SJSA1 (cell line): Measurements from ENCODE around the gene CD93. TPM values are rescaled to one million over a fixed set of nuclear protein-coding genes. Genes with fewer than 3 reads are reported as not detected.

Source experiments
- DNase-seq, 2 experiments: peaks; one replicate each; pipeline ENCODE4 v3.0.0-alpha.2; 2015 to 2020; ENCODE audit warnings: low spot score in 2 of 2, low read depth in 1 of 2
- H3K27ac ChIP-seq: fragments of 250-450 bp; sonication (Bioruptor Pico); 2 replicates; pipeline ENCODE4 v1.5.1; 2020; ENCODE audit warnings: mild to moderate bottlenecking, moderate library complexity
- H3K27me3 ChIP-seq: fragments of 250-450 bp; sonication (Bioruptor Pico); replicated peaks from 2 replicates; pipeline ENCODE4 v1.5.1; 2020; ENCODE audit warnings: mild to moderate bottlenecking, moderate library complexity
- H3K36me3 ChIP-seq: fragments of 250-450 bp; sonication (Bioruptor Pico); 2 replicates; pipeline ENCODE4 v1.5.1; 2020; ENCODE audit warnings: mild to moderate bottlenecking
- H3K4me1 ChIP-seq: fragments of 250-450 bp; sonication (Bioruptor Pico); replicated peaks from 2 replicates; pipeline ENCODE4 v1.6.1; 2021; ENCODE audit warnings: mild to moderate bottlenecking
- H3K4me3 ChIP-seq: fragments of 250-450 bp; sonication (Bioruptor Pico); 2 replicates; pipeline ENCODE4 v1.5.1; 2020; ENCODE audit warnings: mild to moderate bottlenecking
- H3K9me3 ChIP-seq: fragments of 250-450 bp; sonication (Bioruptor Pico); replicated peaks from 2 replicates; pipeline ENCODE4 v1.5.1; 2020; ENCODE audit warnings: mild to moderate bottlenecking
- total RNA-seq: library from RNA; depleted of rRNA; stranded (reverse); fragments of >200 nt; shearing (Covaris generic); gene quantifications from 2 replicates; pipeline ENCODE4 v1.2.3, GENCODE V29; 2014

CD93 gene
- total RNA-seq, 1 experiment from 2014 or later = not detected

- Histone ChIP-seq H3K9me3 (no peaks in the 10 kb centered on the region), H3K36me3 (no peaks in the 10 kb centered on the region), H3K27ac (peak overlapping the region; percentile 63), H3K4me1 (peaks cover 55% of the 10 kb centered on the region), H3K4me3 (no peak overlapping the region), H3K27me3 (no peaks in the 10 kb centered on the region)
- DNase-seq = no peak
Measured at GRCh38 chr20:23061262-23061661, 24.9 kb downstream of the CD93 start.

- Histone ChIP-seq H3K4me3 (no peak overlapping the region), H3K36me3 (no peaks in the 10 kb centered on the region), H3K4me1 (peaks cover 49% of the 10 kb centered on the region), H3K27me3 (no peaks in the 10 kb centered on the region; the same call in 1 of the 2 replicates), H3K9me3 (no peaks in the 10 kb centered on the region), H3K27ac (peak overlapping the region; percentile 63)
- DNase-seq = peak; percentile 38 to 56
Measured at GRCh38 chr20:23060629-23061028, 25.5 kb downstream of the CD93 start.

- Histone ChIP-seq H3K27ac (no peak overlapping the region), H3K27me3 (no peaks in the 10 kb centered on the region; the same call in 1 of the 2 replicates), H3K4me3 (no peak overlapping the region), H3K36me3 (no peaks in the 10 kb centered on the region), H3K9me3 (no peaks in the 10 kb centered on the region), H3K4me1 (peaks cover 41% of the 10 kb centered on the region)
- DNase-seq = no peak
Measured at GRCh38 chr20:23059846-23060245, 26.3 kb downstream of the CD93 start.

- Histone ChIP-seq H3K4me1 (peaks cover 36% of the 10 kb centered on the region), H3K4me3 (no peak overlapping the region), H3K27me3 (no peaks in the 10 kb centered on the region; the same call in 1 of the 2 replicates), H3K9me3 (no peaks in the 10 kb centered on the region), H3K27ac (no peak overlapping the region), H3K36me3 (no peaks in the 10 kb centered on the region)
- no peak for DNase-seq
Measured at GRCh38 chr20:23059001-23059400, 27.1 kb downstream of the CD93 start.

- Histone ChIP-seq H3K9me3 (no peaks in the 10 kb centered on the region), H3K27me3 (no peaks in the 10 kb centered on the region; the same call in 1 of the 2 replicates), H3K4me3 (no peak overlapping the region), H3K36me3 (no peaks in the 10 kb centered on the region), H3K27ac (no peak overlapping the region), H3K4me1 (peaks cover 31% of the 10 kb centered on the region)
- DNase-seq = no peak
Measured at GRCh38 chr20:23058240-23058639, 27.9 kb downstream of the CD93 start.

GRCh38 chr20:23052904-23053303, 33.2 kb downstream of the CD93 start:
- Histone ChIP-seq H3K4me1 (peaks cover 34% of the 10 kb centered on the region), H3K36me3 (no peaks in the 10 kb centered on the region), H3K27ac (no peak overlapping the region), H3K27me3 (peaks cover under 1% of the 10 kb centered on the region; the same call in 1 of the 2 replicates), H3K4me3 (no peak overlapping the region), H3K9me3 (no peaks in the 10 kb centered on the region)
- no peak for DNase-seq

GRCh38 chr20:23050847-23051627, 35.1 kb downstream of the CD93 start:
- H3K4me1 ChIP-seq = peaks cover 43% of the 10 kb centered on the region
- H3K9me3 ChIP-seq = no peaks in the 10 kb centered on the region
- H3K36me3 ChIP-seq = no peaks in the 10 kb centered on the region
- DNase-seq = peak; percentile 81 to 82
- peak overlapping the region; percentile 39 for H3K4me3 ChIP-seq
- H3K27me3 ChIP-seq = peaks cover 10% of the 10 kb centered on the region; the same call in 1 of the 2 replicates
- H3K27ac ChIP-seq = peak overlapping the region; percentile 60

- Histone ChIP-seq H3K36me3 (no peaks in the 10 kb centered on the region), H3K9me3 (no peaks in the 10 kb centered on the region), H3K4me1 (peaks cover 44% of the 10 kb centered on the region), H3K27ac (no peak overlapping the region), H3K4me3 (peak overlapping the region; percentile 39), H3K27me3 (peaks cover 10% of the 10 kb centered on the region; the same call in 1 of the 2 replicates)
- DNase-seq = peak; percentile 52 to 54
Measured at GRCh38 chr20:23050076-23050838, 35.9 kb downstream of the CD93 start.

- peaks cover 44% of the 10 kb centered on the region for H3K4me1 ChIP-seq
- DNase-seq = peak; percentile 73 to 75
- H3K4me3 ChIP-seq = peak within 1 kb of the TSS; percentile 39
- H3K36me3 ChIP-seq = no peaks in the 10 kb centered on the region
- H3K27ac ChIP-seq = no peak within 1 kb of the TSS
- peaks cover 10% of the 10 kb centered on the region; the same call in 1 of the 2 replicates for H3K27me3 ChIP-seq
- no peaks in the 10 kb centered on the region for H3K9me3 ChIP-seq
Measured at GRCh38 chr20:23049201-23050075, 36.7 kb downstream of the CD93 start, which contains the start of gene THBD. TSS of gene THBD (minus strand) at chr20:23049672. CDS start at chr20:23049504, 168 bp downstream.

- peaks cover 44% of the 10 kb centered on the region for H3K4me1 ChIP-seq
- H3K4me3 ChIP-seq = peak overlapping the region; percentile 39
- H3K27me3 ChIP-seq = peaks cover 10% of the 10 kb centered on the region; the same call in 1 of the 2 replicates
- no peaks in the 10 kb centered on the region for H3K36me3 ChIP-seq
- DNase-seq = peak; percentile 53 to 60
- H3K9me3 ChIP-seq = no peaks in the 10 kb centered on the region
- H3K27ac ChIP-seq = no peak overlapping the region
Measured at GRCh38 chr20:23048283-23049200, 37.6 kb downstream of the CD93 start.

GRCh38 chr20:23047738-23048214, 38.3 kb downstream of the CD93 start:
- Histone ChIP-seq H3K36me3 (no peaks in the 10 kb centered on the region), H3K27me3 (peaks cover 10% of the 10 kb centered on the region; the same call in 1 of the 2 replicates), H3K27ac (no peak overlapping the region), H3K4me1 (peaks cover 44% of the 10 kb centered on the region), H3K9me3 (no peaks in the 10 kb centered on the region), H3K4me3 (no peak overlapping the region)
- no peak for DNase-seq

- H3K27me3 ChIP-seq = peaks cover 12% of the 10 kb centered on the region
- H3K4me3 ChIP-seq = no peak overlapping the region
- no peaks in the 10 kb centered on the region for H3K9me3 ChIP-seq
- DNase-seq = no peak
- peaks cover 44% of the 10 kb centered on the region for H3K4me1 ChIP-seq
- H3K36me3 ChIP-seq = no peaks in the 10 kb centered on the region
- no peak overlapping the region for H3K27ac ChIP-seq
Measured at GRCh38 chr20:23047001-23047737, 39.0 kb downstream of the CD93 start.
